Neural cell (in vitro differentiated cells): ENCODE results near the gene KCNQ2. TPM values are rescaled to one million over a fixed set of nuclear protein-coding genes. Genes with fewer than 3 reads are reported as not detected.

Experiments
- H2AFZ ChIP-seq: fragments of 200-600, 300-800 bp; sonication (generic), shearing (Covaris generic); 2 replicates; pipeline ENCODE4 v1.6.0; 2014; ENCODE audit warnings: low read depth, mild to moderate bottlenecking, antibody characterized with exemption, low read length, moderate library complexity
- H3F3A ChIP-seq: fragments of 200-600 bp; shearing (Covaris generic); 2 replicates; pipeline ENCODE4 v1.6.1; 2016; ENCODE audit warnings: mild to moderate bottlenecking, moderate library complexity, mixed read lengths, antibody characterized with exemption, low read length; ENCODE audit not compliant: insufficient read depth, poor library complexity, severe bottlenecking
- H3K27ac ChIP-seq: fragments of 200-600, 300-800 bp; sonication (generic), shearing (Covaris generic); 2 replicates; pipeline ENCODE4 v1.5.1; 2014; ENCODE audit warnings: mild to moderate bottlenecking, low read length, moderate library complexity
- H3K27me3 ChIP-seq: fragments of 300-800, 200-600 bp; sonication (generic), shearing (Covaris generic); 2 replicates; pipeline ENCODE4 v1.6.0; 2014; ENCODE audit warnings: mild to moderate bottlenecking, low read depth, low read length, moderate library complexity; ENCODE audit not compliant: insufficient read depth
- H3K36me3 ChIP-seq: fragments of 300-800, 200-600 bp; sonication (generic), shearing (Covaris generic); 2 replicates; pipeline ENCODE4 v1.5.1; 2014; ENCODE audit warnings: mild to moderate bottlenecking, antibody characterized with exemption, low read length, moderate library complexity; ENCODE audit not compliant: insufficient read depth
- H3K4me2 ChIP-seq: fragments of 300-800, 200-600 bp; sonication (generic), shearing (Covaris generic); 2 replicates; pipeline ENCODE4 v1.6.0; 2014; ENCODE audit warnings: mild to moderate bottlenecking, low read length
- H3K4me3 ChIP-seq: fragments of 300-800, 200-600 bp; sonication (generic), shearing (Covaris generic); 2 replicates; pipeline ENCODE4 v1.5.1; 2014; ENCODE audit warnings: mild to moderate bottlenecking, low read length, moderate library complexity
- H3K79me2 ChIP-seq: fragments of 200-600 bp; shearing (Covaris generic); replicated peaks from 2 replicates; pipeline ENCODE4 v1.6.0; 2014; ENCODE audit warnings: mild to moderate bottlenecking, low read length, moderate library complexity; ENCODE audit not compliant: insufficient read depth
- H3K9ac ChIP-seq: fragments of 300-800, 200-600 bp; sonication (generic), shearing (Covaris generic); 2 replicates; pipeline ENCODE4 v1.6.1; 2016; ENCODE audit warnings: mild to moderate bottlenecking, low read length, mixed read lengths
- H3K9me2 ChIP-seq: fragments of 200-600 bp; shearing (Covaris generic); 2 replicates; pipeline ENCODE4 v1.6.1; 2016; ENCODE audit warnings: mild to moderate bottlenecking, low read length, mixed read lengths; ENCODE audit not compliant: insufficient read depth
- H3K9me3 ChIP-seq: fragments of 200-600, 300-800 bp; sonication (generic), shearing (Covaris generic); 2 replicates; pipeline ENCODE4 v1.6.1; 2016; ENCODE audit warnings: mild to moderate bottlenecking, mixed run types, low read length, moderate library complexity, mixed read lengths
- H4K20me1 ChIP-seq: fragments of 200-600 bp; shearing (Covaris generic); 2 replicates; pipeline ENCODE4 v1.6.1; 2016; ENCODE audit warnings: mild to moderate bottlenecking, mixed run types; ENCODE audit not compliant: insufficient read depth
- CTCF ChIP-seq: fragments of 450-650 bp; IDR thresholded peaks from 2 replicates; pipeline ENCODE4 v1.5.1; 2014; ENCODE audit warnings: antibody characterized with exemption, mild to moderate bottlenecking, moderate library complexity; ENCODE audit not compliant: poor library complexity, severe bottlenecking
- EP300 ChIP-seq: fragments of 450-650 bp; conservative IDR thresholded peaks from 2 replicates; pipeline ENCODE4 v1.6.1; 2014; ENCODE audit warnings: antibody characterized with exemption, mild to moderate bottlenecking, moderate library complexity; ENCODE audit not compliant: poor library complexity, severe bottlenecking
- EZH2 ChIP-seq: fragments of 200-600, 300-800 bp; shearing (Covaris generic), sonication (generic); IDR thresholded peaks from 2 replicates; pipeline ENCODE4 v1.6.1; 2014; ENCODE audit warnings: antibody characterized with exemption, low read length, borderline replicate concordance, mild to moderate bottlenecking; ENCODE audit not compliant: insufficient read depth, poor library complexity, severe bottlenecking
- MXI1 ChIP-seq: fragments of 450-650 bp; conservative IDR thresholded peaks from 2 replicates; pipeline ENCODE4 v1.6.1; 2014; ENCODE audit warnings: antibody characterized with exemption, mild to moderate bottlenecking; ENCODE audit not compliant: poor library complexity, severe bottlenecking
- POLR2AphosphoS5 ChIP-seq: IDR thresholded peaks from 2 replicates; pipeline ENCODE4 v1.6.1; 2012
- RAD21 ChIP-seq: fragments of 450-650 bp; conservative IDR thresholded peaks from 2 replicates; pipeline ENCODE4 v1.6.1; 2014; ENCODE audit warnings: antibody characterized with exemption, mild to moderate bottlenecking, moderate library complexity
- REST ChIP-seq: IDR thresholded peaks from 2 replicates; pipeline ENCODE4 v1.6.1; 2012; ENCODE audit warnings: borderline replicate concordance
- TAF1 ChIP-seq: IDR thresholded peaks from 2 replicates; pipeline ENCODE4 v1.6.1; 2012; ENCODE audit warnings: low read depth
- polyA plus RNA-seq: library from polyadenylated mRNA; depleted of rRNA; stranded (reverse); fragments of >200 nt; gene quantifications from 2 replicates; pipeline ENCODE4 v1.2.3, GENCODE V29; 2014

KCNQ2 gene
- polyA plus RNA-seq, 1 donor from 2014 or later, result 84.7 TPM

- no peaks in the 10 kb centered on the region for H3F3A ChIP-seq
- no peak overlapping the region for H3K4me3 ChIP-seq
- H2AFZ ChIP-seq, result no peak overlapping the region
- H3K79me2 ChIP-seq, result no peaks in the 10 kb centered on the region
- no peak overlapping the region for H3K9ac ChIP-seq
- H3K4me2 ChIP-seq, result no peak overlapping the region
- no peaks in the 10 kb centered on the region for H3K36me3 ChIP-seq
- H3K9me2 ChIP-seq, result no peaks in the 10 kb centered on the region
- TF ChIP-seq MXI1 (no peak), CTCF (no peak), RAD21 (no peak), REST (no peak), POLR2AphosphoS5 (no peak)
- no peak overlapping the region for H3K27ac ChIP-seq
- no peaks in the 10 kb centered on the region for H4K20me1 ChIP-seq
- no peaks in the 10 kb centered on the region for H3K9me3 ChIP-seq
- H3K27me3 ChIP-seq, result no peaks in the 10 kb centered on the region
Observed at GRCh38 chr20:63483834-63484233, 11.4 kb upstream of the KCNQ2 start.

GRCh38 chr20:63482021-63482587, 9.6 kb upstream of the KCNQ2 start:
- H3K9ac ChIP-seq, result no peak overlapping the region
- no peaks in the 10 kb centered on the region for H3K27me3 ChIP-seq
- H3K4me3 ChIP-seq, result no peak overlapping the region
- no peaks in the 10 kb centered on the region for H4K20me1 ChIP-seq
- no peak overlapping the region for H2AFZ ChIP-seq
- H3F3A ChIP-seq, result no peaks in the 10 kb centered on the region
- no peaks in the 10 kb centered on the region for H3K79me2 ChIP-seq
- no peaks in the 10 kb centered on the region for H3K9me3 ChIP-seq
- H3K36me3 ChIP-seq, result no peaks in the 10 kb centered on the region
- TF ChIP-seq TAF1, result no peak
- TF ChIP-seq EP300, result no peak
- no peak for TF ChIP-seq CTCF
- peak; percentile 10 for TF ChIP-seq POLR2AphosphoS5
- no peak for TF ChIP-seq EZH2
- H3K4me2 ChIP-seq, result no peak overlapping the region
- H3K9me2 ChIP-seq, result no peaks in the 10 kb centered on the region
- H3K27ac ChIP-seq, result no peak overlapping the region
